ENCODE data around the gene RASGRP1. TPM values are rescaled to one million over a fixed set of nuclear protein-coding genes. Genes with fewer than 3 reads are reported as not detected.

Gene RASGRP1
- total and polyA plus RNA-seq, 2 donors (not counting 1 experiment from before 2014, with no cell fraction given), result 17.7 to 24.7 TPM

GRCh38 chr15:38520035-38520434 is 44.6 kb downstream of the RASGRP1 start:
- peaks cover 0 to 2% of the 10 kb centered on the region in 2 donors for H3K4me1 ChIP-seq (ENCODE audit: control insufficient read depth in 2 of 2, insufficient read depth in 2 of 2, low read length in 2 of 2)
- DNase-seq (no peak), ATAC-seq (ENCODE audit: low read depth) (no peak)
- TF ChIP-seq CTCF (IDR thresholded peaks at IDR 0.05) (no peak), EZH2 (IDR thresholded peaks at IDR 0.05; ENCODE audit: borderline replicate concordance, insufficient read depth, low read depth, low read length, poor library complexity, severe bottlenecking) (no peak)
- no peaks in the 10 kb centered on the region for H3K79me2 ChIP-seq (ENCODE audit: control insufficient read depth, insufficient read depth, low read length)
- H3K27ac ChIP-seq (ENCODE audit: low read length in 2 of 2), result no peak overlapping the region
- H2AFZ ChIP-seq (ENCODE audit: insufficient read depth, low read depth, low read length, poor library complexity, severe bottlenecking), result no peak overlapping the region
- no peaks in the 10 kb centered on the region for H3K27me3 ChIP-seq (replicated peaks in 1 of 4; ENCODE audit: control extremely low read depth in 1 of 4, control insufficient read depth in 3 of 4, insufficient read depth in 4 of 4, low read length in 3 of 4)
- Mint-ChIP-seq H3K9me3 (ENCODE audit: insufficient read depth) (no peaks in the 10 kb centered on the region), H3K27ac (no peak overlapping the region), H3K27me3 (no peaks in the 10 kb centered on the region), H3K4me1 (peaks cover 5% of the 10 kb centered on the region), H3K4me3 (no peak overlapping the region)
- no peaks in the 10 kb centered on the region for H3K9me3 ChIP-seq (ENCODE audit: control extremely low read depth in 1 of 3, control insufficient read depth in 2 of 3, insufficient read depth in 1 of 3, low read length in 2 of 3)
- no peak overlapping the region for H3K4me3 ChIP-seq (ENCODE audit: control extremely low read depth in 1 of 5, extremely low read depth in 1 of 5, insufficient read depth in 1 of 5, low read depth in 2 of 5, low read length in 4 of 5)
- peaks cover 3 to 28% of the 10 kb centered on the region in 2 experiments for H3K36me3 ChIP-seq (replicated peaks in 1 of 2; ENCODE audit: control extremely low read depth in 1 of 2, control insufficient read depth in 1 of 2, extremely low read depth in 1 of 2, insufficient read depth in 2 of 2, low read length in 1 of 2)
- POLR2A ChIA-PET, result no interaction called here
- 100% methylated on average over 2 of the region's 3 CpGs for WGBS (ENCODE audit: insufficient coverage)
- no peak overlapping the region for H3K9ac ChIP-seq (ENCODE audit: low read length)
- H3K4me2 ChIP-seq (replicated peaks; ENCODE audit: low read depth, low read length, poor library complexity, severe bottlenecking), result no peak overlapping the region
- CTCF ChIA-PET, result no interaction called here
- no peaks in the 10 kb centered on the region for H4K20me1 ChIP-seq (ENCODE audit: control insufficient read depth, insufficient read depth, low read length, poor library complexity, severe bottlenecking)
- intact Hi-C loops (cut with micrococcal nuclease), result no loop called here

- Histone ChIP-seq H2AFZ (ENCODE audit: insufficient read depth, low read depth, low read length, poor library complexity, severe bottlenecking) (no peak overlapping the region), H3K4me2 (replicated peaks; ENCODE audit: low read depth, low read length, poor library complexity, severe bottlenecking) (no peak overlapping the region), H3K4me3 (ENCODE audit: control extremely low read depth in 1 of 5, extremely low read depth in 1 of 5, insufficient read depth in 1 of 5, low read depth in 2 of 5, low read length in 4 of 5) (no peak overlapping the region), H3K9me3 (ENCODE audit: control extremely low read depth in 1 of 3, control insufficient read depth in 2 of 3, insufficient read depth in 1 of 3, low read length in 2 of 3) (no peaks in the 10 kb centered on the region), H3K79me2 (ENCODE audit: control insufficient read depth, insufficient read depth, low read length) (no peaks in the 10 kb centered on the region), H3K27me3 (replicated peaks in 1 of 4; ENCODE audit: control extremely low read depth in 1 of 4, control insufficient read depth in 3 of 4, insufficient read depth in 4 of 4, low read length in 3 of 4) (no peaks in the 10 kb centered on the region), H3K36me3 (replicated peaks in 1 of 2; ENCODE audit: control extremely low read depth in 1 of 2, control insufficient read depth in 1 of 2, extremely low read depth in 1 of 2, insufficient read depth in 2 of 2, low read length in 1 of 2) (peaks cover 1 to 34% of the 10 kb centered on the region in 2 experiments), H3K4me1 (ENCODE audit: control insufficient read depth in 2 of 2, insufficient read depth in 2 of 2, low read length in 2 of 2) (peaks cover 3 to 9% of the 10 kb centered on the region in 2 donors), H3K9ac (ENCODE audit: low read length) (no peak overlapping the region), H3K27ac (ENCODE audit: low read length in 2 of 2) (no peak overlapping the region), H4K20me1 (ENCODE audit: control insufficient read depth, insufficient read depth, low read length, poor library complexity, severe bottlenecking) (no peaks in the 10 kb centered on the region)
- no peak overlapping the region for H3K4me3 Mint-ChIP-seq
- POLR2A ChIA-PET, result no interaction called here
- DNase-seq (no peak), ATAC-seq (ENCODE audit: low read depth) (no peak)
- CTCF ChIA-PET, result interaction anchor here (1.2 to 2.0 kb wide), 2 partner anchors 172 to 182 kb away, joined by 3 to 4 read pairs; no protein-coding TSS in a partner anchor
- intact Hi-C loops (cut with micrococcal nuclease), result no loop called here
- H3K4me1 Mint-ChIP-seq, result peaks cover 14% of the 10 kb centered on the region
- no peaks in the 10 kb centered on the region for H3K9me3 Mint-ChIP-seq (ENCODE audit: insufficient read depth)
- H3K27me3 Mint-ChIP-seq, result no peaks in the 10 kb centered on the region
- WGBS (ENCODE audit: insufficient coverage), result 94% methylated on average over 2 of the region's 4 CpGs
- no peak overlapping the region for H3K27ac Mint-ChIP-seq
- no peak for TF ChIP-seq CTCF (IDR thresholded peaks at IDR 0.05)
- TF ChIP-seq EZH2 (IDR thresholded peaks at IDR 0.05; ENCODE audit: borderline replicate concordance, insufficient read depth, low read depth, low read length, poor library complexity, severe bottlenecking), result no peak
Measured at GRCh38 chr15:38518084-38518483, 46.5 kb downstream of the RASGRP1 start.

Data from B cell (primary cell).